ENCODE measurements around the gene USP1.

USP1 gene

DNA sequence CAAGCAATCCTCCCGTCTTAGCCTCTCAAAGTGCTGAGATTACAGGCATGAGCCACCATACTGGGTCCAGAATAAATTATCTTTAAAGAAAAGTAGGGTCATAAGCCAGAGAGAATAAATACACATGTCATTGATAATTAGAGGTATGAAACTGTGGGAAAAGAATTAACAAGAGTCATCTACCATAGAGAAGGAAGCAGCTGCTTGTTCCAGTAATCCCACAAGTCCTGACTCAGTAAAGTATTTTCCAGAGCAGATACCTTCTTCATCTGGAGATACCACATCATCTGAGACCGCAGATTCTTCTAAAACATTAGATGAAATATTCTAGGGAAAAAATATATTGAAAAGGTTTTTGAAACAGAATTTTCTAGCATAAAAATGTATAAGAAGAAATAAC lies 55.7 kb downstream of the USP1 start:
- no peak for DNase-seq (ENCODE audit: low read depth in 2 of 2)

- no peak for DNase-seq (ENCODE audit: low read depth in 2 of 2)
Measured at GRCh38 chr1:62493656-62494055, 56.8 kb downstream of the USP1 start.

DNA sequence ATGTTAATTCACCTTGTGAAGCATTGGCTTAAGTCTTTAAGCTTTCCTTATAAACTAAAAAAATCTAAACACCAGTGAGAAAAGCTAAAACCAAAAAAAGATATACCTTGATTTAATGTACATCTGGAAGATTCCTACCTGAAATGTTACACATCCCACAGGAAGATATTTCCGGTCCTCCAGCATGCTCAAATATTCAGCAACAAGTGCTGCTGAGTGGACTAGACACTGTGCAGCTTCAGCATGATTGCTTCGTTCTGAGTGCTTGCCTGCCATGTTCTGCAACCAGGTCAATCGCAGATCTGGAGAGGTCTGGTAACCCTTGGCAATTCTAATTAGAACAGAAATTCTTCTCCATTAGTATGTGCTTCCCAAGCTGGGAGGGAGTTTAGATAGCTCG lies 57.3 kb downstream of the USP1 start:
- DNase-seq (ENCODE audit: low read depth in 2 of 2) = no peak

- no peak for DNase-seq (ENCODE audit: low read depth in 2 of 2)
Measured at GRCh38 chr1:62500210-62500609, 63.4 kb downstream of the USP1 start.

Measured in activated CD8-positive, alpha-beta memory T cell treated with anti-CD3 and anti-CD28 coated beads for 4 hours (primary cell).